GM18520 (cell line): ENCODE data around the gene NGLY1.

ENCODE experiments used
- ATAC-seq: cut with Tn5 transposase; IDR thresholded peaks from one replicate; pipeline ENCODE4 v1.9.1; 2021; ENCODE audit not compliant: unreplicated experiment

Gene NGLY1

DNA sequence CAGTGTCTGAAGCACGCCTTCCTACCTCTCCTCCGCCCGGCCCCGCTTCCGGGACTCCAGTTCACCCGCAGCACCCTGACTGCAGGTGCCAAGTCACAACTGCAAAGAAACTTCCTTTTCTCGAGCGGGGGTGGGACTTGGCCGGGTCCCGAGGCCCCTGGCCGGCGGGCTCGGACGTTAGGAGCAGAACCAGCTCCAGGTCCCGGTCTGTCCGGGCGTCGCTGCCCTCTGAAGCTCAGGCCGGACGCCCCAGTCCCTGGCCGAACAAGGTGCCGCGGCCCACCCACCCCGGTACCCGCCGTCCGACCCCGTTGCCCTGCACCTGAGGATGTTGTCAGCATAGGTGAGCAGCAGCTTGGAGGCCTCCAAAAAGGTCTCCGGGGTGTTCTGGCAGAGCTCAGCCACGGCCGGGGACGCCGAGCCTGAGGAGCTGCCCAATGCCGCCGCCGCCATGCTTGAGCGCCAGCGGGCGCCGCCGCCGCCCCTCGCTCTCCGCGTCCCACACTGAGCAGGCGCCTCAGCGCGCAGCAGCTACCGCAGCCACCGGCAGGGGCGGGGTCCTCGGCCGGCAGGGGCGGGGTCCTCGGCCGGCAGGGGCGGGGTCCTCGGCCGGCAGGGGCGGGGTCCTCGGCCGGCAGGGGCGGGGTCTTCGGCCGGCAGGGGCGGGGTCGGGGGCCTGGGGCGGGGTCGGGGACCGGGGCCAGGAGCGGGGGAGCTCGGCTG is at the start of gene NGLY1:
Gene NGLY1 (minus strand): TSS at position 506 of the 723 bp plus-strand sequence. CDS start 53 bp downstream, at position 453.
- peak; percentile 54 for ATAC-seq

DNA sequence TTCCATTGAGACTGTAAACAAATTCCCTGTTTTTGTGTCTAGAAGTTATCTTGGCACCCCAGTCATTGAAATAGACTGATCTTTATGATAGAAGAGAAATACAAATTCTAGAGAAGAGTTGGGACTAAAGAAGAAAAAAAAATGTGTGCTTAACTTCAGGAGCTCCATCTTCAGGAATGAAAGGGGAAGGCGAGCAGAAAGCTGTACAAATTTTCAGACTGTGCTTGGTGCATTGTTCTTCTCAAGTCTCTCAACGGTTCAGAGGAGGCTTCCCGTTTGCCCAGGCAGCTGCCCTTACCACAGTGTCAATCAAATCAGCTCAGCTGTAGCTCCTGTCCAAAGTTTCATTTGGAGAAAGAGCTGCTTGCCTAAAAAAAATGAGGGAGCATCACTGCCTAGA is 48.3 kb upstream of the NGLY1 start:
- ATAC-seq: no peak

DNA sequence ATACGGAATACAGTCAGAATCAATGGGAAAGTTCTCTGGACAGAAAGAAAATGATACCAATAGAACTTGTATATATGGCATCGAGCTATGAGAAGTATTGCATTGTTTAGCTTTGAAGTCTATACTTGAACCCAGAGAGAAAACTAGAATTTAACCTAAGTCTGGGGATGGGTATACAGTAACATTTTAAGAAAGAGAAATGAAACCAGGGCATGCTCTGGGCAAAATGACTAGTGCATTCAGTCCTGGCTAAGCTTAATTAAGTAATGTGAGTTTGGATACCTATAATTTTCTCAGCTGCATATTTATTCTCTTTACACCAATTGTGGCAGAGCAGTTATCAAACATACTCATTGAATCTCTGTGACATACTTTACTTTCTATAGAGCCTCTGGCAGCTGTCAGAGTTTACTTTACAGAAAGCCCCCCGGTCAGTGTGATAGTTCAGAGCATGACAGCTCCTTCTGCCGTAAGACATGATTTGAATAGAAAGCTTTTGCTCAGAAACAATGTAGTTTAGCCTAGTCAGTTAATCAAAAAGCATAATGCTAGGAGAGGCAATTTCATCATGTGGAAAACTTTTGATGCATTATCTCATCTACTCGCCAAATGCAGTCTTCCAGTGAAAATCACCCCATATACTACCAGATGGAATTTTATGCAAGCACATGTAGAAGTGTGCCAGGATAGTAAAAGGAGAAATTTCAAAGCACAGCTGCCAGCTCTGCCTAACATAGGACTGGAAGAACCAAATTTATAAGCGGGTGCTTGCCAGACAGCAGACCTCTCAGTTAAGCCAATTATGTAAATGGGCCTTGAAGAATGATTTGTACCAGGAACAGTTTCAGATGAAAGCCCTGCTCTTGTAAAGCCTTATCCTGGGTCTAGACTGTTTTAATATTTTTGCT is 47.4 kb upstream of the NGLY1 start:
- ATAC-seq: no peak

GRCh38 chr3:25826510-25826909 is 43.3 kb upstream of the NGLY1 start:
- no peak for ATAC-seq

DNA sequence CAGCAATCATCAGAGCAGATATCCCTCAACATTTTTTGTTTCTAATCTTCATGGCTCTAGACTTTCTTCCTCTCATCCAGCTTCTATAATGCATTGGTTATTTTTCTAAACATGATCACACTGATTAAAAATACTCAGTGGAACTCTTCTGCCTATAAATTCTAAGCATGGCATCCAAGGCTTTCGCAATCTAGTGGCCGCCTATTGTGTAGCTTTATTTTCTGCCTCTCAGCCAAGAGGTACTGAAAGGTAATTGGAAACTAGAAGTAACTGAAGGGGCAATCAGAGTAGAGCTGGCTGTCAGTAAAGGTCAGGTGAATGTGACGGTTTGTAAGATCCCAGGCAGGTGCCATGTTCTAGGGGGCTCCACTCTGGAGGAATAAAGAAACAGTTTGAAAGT is 40.1 kb upstream of the NGLY1 start:
- ATAC-seq: no peak

- ATAC-seq: no peak
Measured at GRCh38 chr3:25821746-25822573, 38.7 kb upstream of the NGLY1 start.

- no peak for ATAC-seq
Measured at GRCh38 chr3:25820816-25821486, 37.7 kb upstream of the NGLY1 start.

GRCh38 chr3:25820366-25820765 is 37.1 kb upstream of the NGLY1 start:
- ATAC-seq: no peak

GRCh38 chr3:25818335-25818734 is 35.1 kb upstream of the NGLY1 start:
- ATAC-seq: peak; percentile 33

DNA sequence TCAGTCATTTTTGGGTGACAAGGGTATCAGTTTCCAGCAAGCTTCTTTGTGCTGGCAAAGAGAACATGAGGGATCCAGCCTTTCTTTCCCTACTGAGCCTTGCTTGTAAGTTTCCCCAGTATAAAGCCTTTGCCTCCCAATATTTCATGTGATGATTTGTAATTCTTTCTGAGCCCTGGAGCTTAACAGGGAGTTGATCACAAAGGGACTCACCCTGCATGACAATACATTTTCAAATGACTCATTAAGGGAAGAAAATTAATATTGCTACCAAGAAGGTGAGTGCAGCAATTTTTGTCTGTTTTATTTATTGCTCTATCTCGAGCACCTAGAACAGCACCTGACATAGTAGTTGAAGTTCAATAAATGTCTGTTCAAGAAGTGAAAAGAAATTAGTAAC is 34.4 kb upstream of the NGLY1 start:
- ATAC-seq: no peak

- ATAC-seq: peak; percentile 47
Measured at GRCh38 chr3:25817107-25817506, 33.9 kb upstream of the NGLY1 start.

DNA sequence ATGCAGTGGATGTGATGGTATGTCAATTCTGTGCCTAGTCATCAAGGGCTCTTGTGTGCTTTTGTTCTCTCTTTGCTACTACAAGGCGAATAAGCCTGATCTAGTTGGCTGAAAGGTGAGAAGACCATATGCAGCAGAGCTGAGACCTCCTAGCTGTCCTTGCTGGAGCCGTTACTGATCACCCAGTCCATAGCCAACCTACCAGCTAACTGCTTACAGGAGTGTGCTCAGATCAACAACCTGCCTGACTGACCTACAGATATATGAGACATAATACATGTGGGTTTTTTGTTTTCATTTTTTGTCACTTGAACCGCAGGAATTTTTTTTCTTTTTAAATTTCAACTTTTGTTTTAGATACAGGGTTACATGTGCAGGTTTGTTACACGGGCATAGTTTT is 29.4 kb upstream of the NGLY1 start:
- ATAC-seq: no peak

GRCh38 chr3:25804676-25805075 is 21.4 kb upstream of the NGLY1 start:
- no peak for ATAC-seq

GRCh38 chr3:25803833-25804232 is 20.6 kb upstream of the NGLY1 start:
- ATAC-seq: no peak

GRCh38 chr3:25801786-25802185 is 18.5 kb upstream of the NGLY1 start:
- no peak for ATAC-seq

DNA sequence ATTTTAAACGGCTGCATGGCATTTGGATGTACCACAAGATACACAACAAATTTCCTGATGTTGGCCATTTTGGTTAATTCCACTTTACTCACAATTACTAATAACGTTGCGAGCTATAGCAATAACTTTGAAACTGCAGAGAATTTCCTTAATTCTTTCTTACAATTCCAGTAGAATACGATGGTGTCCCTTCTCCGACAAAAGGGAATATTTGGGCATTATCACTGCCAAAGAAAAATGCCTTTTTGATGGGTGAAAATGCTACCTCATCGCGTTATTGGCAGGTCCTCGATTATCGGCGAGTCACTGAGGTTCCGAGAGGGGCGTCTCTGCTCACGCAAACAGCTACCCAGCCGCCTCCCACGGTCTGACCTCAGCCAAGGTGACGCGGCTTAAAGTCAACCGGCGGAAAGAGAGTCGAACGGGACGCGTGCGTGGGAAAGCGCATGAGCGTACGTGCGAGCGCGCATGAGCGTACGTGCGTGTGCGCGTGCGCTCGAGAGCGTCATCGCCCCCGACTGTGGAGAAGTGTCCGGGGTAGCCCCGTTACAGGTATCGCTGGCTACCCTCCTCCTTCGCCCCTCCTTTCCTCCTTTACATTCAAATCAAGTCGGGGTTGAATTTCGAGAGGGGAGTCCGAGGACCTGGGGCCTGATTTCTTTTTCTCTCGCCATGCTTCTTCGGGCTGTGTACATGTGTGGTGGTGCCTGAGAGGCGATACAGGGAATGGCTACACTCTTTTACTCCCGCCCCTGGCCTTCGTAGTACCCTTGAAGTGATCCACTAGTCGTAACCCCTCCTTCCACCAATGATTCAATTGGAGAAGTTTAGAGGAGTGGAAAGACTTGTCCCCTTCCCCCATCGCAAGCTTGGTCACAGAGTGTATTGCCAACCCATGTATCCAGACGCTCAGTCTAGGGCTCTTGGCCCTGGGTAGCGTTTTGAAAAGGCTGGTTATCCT is 6.6 kb upstream of the NGLY1 start, which contains the start of gene OXSM:
Gene OXSM (plus strand): TSS at position 495 of the 961 bp plus-strand sequence. CDS start 931 bp downstream, outside the sequence.
- peak; percentile 87 for ATAC-seq

- no peak for ATAC-seq
Measured at GRCh38 chr3:25789209-25789595, 6.0 kb upstream of the NGLY1 start.

DNA sequence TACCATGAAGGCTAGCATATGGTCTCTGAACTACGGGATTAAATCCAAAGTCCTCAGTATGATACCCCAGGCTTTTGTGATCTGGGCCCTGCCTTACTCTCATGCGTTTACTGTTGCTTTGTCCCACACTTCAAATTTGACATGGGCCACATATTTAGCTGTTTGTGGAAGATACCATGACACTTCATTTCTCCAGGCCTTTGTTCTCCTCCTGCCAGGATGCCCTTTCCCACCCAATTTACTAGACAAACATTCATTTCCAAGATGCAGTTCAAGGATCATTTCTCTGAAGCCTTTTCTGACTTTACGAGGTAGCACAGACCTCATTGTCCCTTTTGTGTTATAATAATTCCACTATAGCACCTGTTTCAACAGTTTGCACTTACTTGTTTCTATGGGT is 4.4 kb upstream of the NGLY1 start:
- ATAC-seq: no peak

GRCh38 chr3:25785826-25786225 is 2.6 kb upstream of the NGLY1 start:
- no peak for ATAC-seq
